NCI-H1694 treated with DMSO at 0.1 percent for 48 hours (cell line): ENCODE measurements around the gene SLC25A52.
"Not testable (repeated sequence)": the region's sequence is repeated elsewhere in the genome, so short reads cannot be mapped to it uniquely, and the experiment has no call there.

Experiments used
- DNase-seq: peaks from one replicate; lab custom pipeline; 2025; lab: John Stamatoyannopoulos, UW

SLC25A52 gene

GRCh38 chr18:31760695-31761094, at the start of gene SLC25A52:
TSS of gene SLC25A52 (minus strand) at chr18:31760880. CDS start at chr18:31760661, 219 bp downstream.
- DNase-seq, result no peak

- DNase-seq, result not testable (repeated sequence)
Measured at GRCh38 chr18:31809049-31809448, 48.4 kb upstream of the SLC25A52 start.

- DNase-seq, result no peak
Measured at GRCh38 chr18:31801078-31801477, 40.4 kb upstream of the SLC25A52 start.

- not testable (repeated sequence) for DNase-seq
Measured at GRCh38 chr18:31799257-31799656, 38.6 kb upstream of the SLC25A52 start.

- DNase-seq, result no peak
Measured at GRCh38 chr18:31798399-31798798, 37.7 kb upstream of the SLC25A52 start.

- DNase-seq, result no peak
Measured at GRCh38 chr18:31795747-31796146, 35.1 kb upstream of the SLC25A52 start.

- no peak for DNase-seq
Measured at GRCh38 chr18:31793531-31793930, 32.9 kb upstream of the SLC25A52 start.

- DNase-seq, result no peak
Measured at GRCh38 chr18:31792580-31792911, 31.9 kb upstream of the SLC25A52 start.

GRCh38 chr18:31791817-31792579, 31.3 kb upstream of the SLC25A52 start:
- DNase-seq, result no peak

GRCh38 chr18:31789409-31789808, 28.7 kb upstream of the SLC25A52 start:
- DNase-seq, result no peak

- DNase-seq, result no peak
Measured at GRCh38 chr18:31783059-31783458, 22.4 kb upstream of the SLC25A52 start.

- no peak for DNase-seq
Measured at GRCh38 chr18:31778391-31778950, 17.8 kb upstream of the SLC25A52 start.

- no peak for DNase-seq
Measured at GRCh38 chr18:31776093-31776492, 15.4 kb upstream of the SLC25A52 start.

GRCh38 chr18:31774962-31775361, 14.3 kb upstream of the SLC25A52 start:
- no peak for DNase-seq

GRCh38 chr18:31774477-31774785, 13.8 kb upstream of the SLC25A52 start:
- DNase-seq, result no peak

- no peak for DNase-seq
Measured at GRCh38 chr18:31773774-31774476, 13.2 kb upstream of the SLC25A52 start.

- no peak for DNase-seq
Measured at GRCh38 chr18:31772699-31773098, 12.0 kb upstream of the SLC25A52 start.

- no peak for DNase-seq
Measured at GRCh38 chr18:31750273-31750672, 10.4 kb downstream of the SLC25A52 start.

GRCh38 chr18:31746396-31746795, 14.3 kb downstream of the SLC25A52 start:
- DNase-seq, result no peak

GRCh38 chr18:31744321-31745067, 16.2 kb downstream of the SLC25A52 start:
- DNase-seq, result no peak

- DNase-seq, result not testable (repeated sequence)
Measured at GRCh38 chr18:31743600-31743999, 17.1 kb downstream of the SLC25A52 start.

- no peak for DNase-seq
Measured at GRCh38 chr18:31741097-31741735, 19.5 kb downstream of the SLC25A52 start.
